Thyroid gland (tissue), 4 donors: Measurements from ENCODE around the gene C1orf50. TPM values are rescaled to one million over a fixed set of nuclear protein-coding genes. Genes with fewer than 3 reads are reported as not detected.

Source experiments
- DNase-seq, 2 donors: peaks; one replicate each; pipeline ENCODE4 v3.0.0-alpha.2; 2019
- H3K27ac ChIP-seq, 3 donors: fragments of 200-600 bp; sonication (generic); 1 replicate in 2 of 3; 2 replicates in 1 of 3; pipeline ENCODE4 v1.5.1; 2016 to 2019; ENCODE audit warnings: mild to moderate bottlenecking in 1 of 3, moderate library complexity in 1 of 3
- H3K27me3 ChIP-seq: fragments of 200-600 bp; sonication (generic); one replicate; pipeline ENCODE4 v1.5.1; 2019
- H3K36me3 ChIP-seq, 2 donors: fragments of 200-600 bp; sonication (generic); one replicate each; pipeline ENCODE4 v1.5.1; 2016 to 2019
- H3K4me1 ChIP-seq, 2 donors: fragments of 200-600 bp; sonication (generic); one replicate each; pipeline ENCODE4 v1.5.1; 2017 to 2019
- H3K4me3 ChIP-seq, 3 donors: fragments of 200-600 bp; sonication (generic); replicated peaks in 1 of 3; 1 replicate in 2 of 3; 2 replicates in 1 of 3; pipeline ENCODE4 v1.5.1; 2016; ENCODE audit warnings: mild to moderate bottlenecking in 1 of 3
- H3K9me3 ChIP-seq: fragments of 200-600 bp; sonication (generic); one replicate; pipeline ENCODE4 v1.5.1; 2017
- POLR2A ChIP-seq, 2 donors: fragments of 450-650 bp; IDR thresholded peaks; one replicate each; pipeline ENCODE4 v1.6.1; 2017; ENCODE audit warnings: antibody characterized with exemption in 2 of 2, mild to moderate bottlenecking in 2 of 2, moderate library complexity in 1 of 2
- WGBS, 2 donors: methylation state at CpG; one replicate each; pipeline ENCODE4 v1.1.5; 2017; 5-methylcytosine and 5-hydroxymethylcytosine counted together
- intact Hi-C: fragments of 100-400 bp; cut with DNase I; formaldehyde crosslinking; loops from one replicate; pipeline ENCODE4 v1.15.1; 2023
- total RNA-seq, 4 donors: library from RNA; depleted of rRNA; stranded (reverse); fragments of >200 nt; gene quantifications; one replicate each; pipeline ENCODE4 v1.2.3, GENCODE V29; 2016
- TF ChIP-seq, protein P1 (sequence below), 6 experiments: fragments of 200-600 bp in 3 of 6; fragments of 450-650 bp in 3 of 6; sonication (generic) in 3 of 6; IDR thresholded peaks; one replicate each; pipeline ENCODE4 v1.5.1; 2016 to 2019; ENCODE audit warnings: antibody characterized with exemption in 6 of 6, mild to moderate bottlenecking in 2 of 6, inconsistent platforms in 1 of 6, moderate library complexity in 1 of 6

Gene C1orf50
- total RNA-seq, 4 donors from 2014 or later: 4.2 to 7.2 (median 4.7) TPM

DNA sequence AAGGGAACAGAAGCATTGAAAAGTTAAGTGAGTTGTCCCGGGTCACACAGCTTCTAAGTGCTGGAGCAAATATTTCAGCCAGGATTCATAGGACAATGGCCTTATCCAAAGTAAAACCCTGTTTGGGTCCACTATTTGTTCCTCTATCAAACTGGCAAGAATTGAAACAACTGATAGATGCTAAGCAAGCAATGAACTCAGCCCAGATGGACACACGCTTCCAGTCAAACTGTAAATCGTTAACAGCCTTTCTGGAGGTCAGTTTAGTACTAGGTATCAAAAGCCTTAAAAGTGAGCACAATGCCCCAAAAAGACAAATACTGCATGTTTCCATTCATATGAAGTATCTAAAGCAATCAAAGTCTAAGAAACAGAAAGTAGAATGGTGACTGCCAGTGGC is 50.9 kb downstream of the C1orf50 start:
- Histone ChIP-seq H3K4me3 (peak overlapping the region in 1 of 3 donors; percentile 16), H3K27ac (no peak overlapping the region), H3K9me3 (no peaks in the 10 kb centered on the region), H3K27me3 (no peaks in the 10 kb centered on the region), H3K4me1 (peaks cover 14 to 16% of the 10 kb centered on the region in 2 donors), H3K36me3 (no peaks in the 10 kb centered on the region)
- TF ChIP-seq POLR2A (IDR thresholded peaks at IDR 0.05): no peak
- TF ChIP-seq, protein P1, sequence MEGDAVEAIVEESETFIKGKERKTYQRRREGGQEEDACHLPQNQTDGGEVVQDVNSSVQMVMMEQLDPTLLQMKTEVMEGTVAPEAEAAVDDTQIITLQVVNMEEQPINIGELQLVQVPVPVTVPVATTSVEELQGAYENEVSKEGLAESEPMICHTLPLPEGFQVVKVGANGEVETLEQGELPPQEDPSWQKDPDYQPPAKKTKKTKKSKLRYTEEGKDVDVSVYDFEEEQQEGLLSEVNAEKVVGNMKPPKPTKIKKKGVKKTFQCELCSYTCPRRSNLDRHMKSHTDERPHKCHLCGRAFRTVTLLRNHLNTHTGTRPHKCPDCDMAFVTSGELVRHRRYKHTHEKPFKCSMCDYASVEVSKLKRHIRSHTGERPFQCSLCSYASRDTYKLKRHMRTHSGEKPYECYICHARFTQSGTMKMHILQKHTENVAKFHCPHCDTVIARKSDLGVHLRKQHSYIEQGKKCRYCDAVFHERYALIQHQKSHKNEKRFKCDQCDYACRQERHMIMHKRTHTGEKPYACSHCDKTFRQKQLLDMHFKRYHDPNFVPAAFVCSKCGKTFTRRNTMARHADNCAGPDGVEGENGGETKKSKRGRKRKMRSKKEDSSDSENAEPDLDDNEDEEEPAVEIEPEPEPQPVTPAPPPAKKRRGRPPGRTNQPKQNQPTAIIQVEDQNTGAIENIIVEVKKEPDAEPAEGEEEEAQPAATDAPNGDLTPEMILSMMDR (IDR thresholded peaks at IDR 0.05): no peak
- WGBS, 2 donors: 93 to 97% methylated on average over 3 of the region's 3 CpGs
- intact Hi-C loops: loop anchor here (5.0 kb wide), 1 partner anchor 51 kb away; the partner anchor contains the start of genes C1orf50 and P3H1
- no peak for DNase-seq

DNA sequence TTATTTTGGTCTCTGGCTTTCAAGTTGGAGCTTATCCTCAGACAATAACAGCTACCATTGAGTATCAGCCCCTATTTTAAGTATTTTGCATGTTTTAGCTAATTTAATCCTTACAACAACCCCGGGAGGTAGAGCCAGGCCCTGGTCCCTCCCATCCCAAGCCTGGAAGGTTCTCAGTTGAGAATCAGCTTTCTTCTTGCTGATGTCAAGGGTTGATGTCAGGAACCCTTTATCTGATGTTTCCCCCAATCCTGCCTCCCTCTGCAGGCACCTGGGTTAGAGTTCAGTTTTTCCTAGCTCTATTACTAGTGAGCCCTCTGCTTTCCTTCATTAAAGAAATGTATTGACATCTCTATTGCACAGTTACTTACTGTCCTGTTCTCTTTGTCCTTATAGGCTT is 53.8 kb downstream of the C1orf50 start:
- H3K9me3 ChIP-seq: no peaks in the 10 kb centered on the region
- 66 to 72% methylated on average over 1 of the region's 1 CpG for WGBS, 2 donors
- H3K36me3 ChIP-seq: no peaks in the 10 kb centered on the region
- DNase-seq: no peak
- no peak for TF ChIP-seq POLR2A (IDR thresholded peaks at IDR 0.05)
- TF ChIP-seq, protein P1 (IDR thresholded peaks at IDR 0.05): no peak
- intact Hi-C loops: no loop called here
- H3K27ac ChIP-seq: no peak overlapping the region
- no peak overlapping the region for H3K4me3 ChIP-seq
- H3K4me1 ChIP-seq: peaks cover 17 to 18% of the 10 kb centered on the region in 2 donors
- no peaks in the 10 kb centered on the region for H3K27me3 ChIP-seq

DNA sequence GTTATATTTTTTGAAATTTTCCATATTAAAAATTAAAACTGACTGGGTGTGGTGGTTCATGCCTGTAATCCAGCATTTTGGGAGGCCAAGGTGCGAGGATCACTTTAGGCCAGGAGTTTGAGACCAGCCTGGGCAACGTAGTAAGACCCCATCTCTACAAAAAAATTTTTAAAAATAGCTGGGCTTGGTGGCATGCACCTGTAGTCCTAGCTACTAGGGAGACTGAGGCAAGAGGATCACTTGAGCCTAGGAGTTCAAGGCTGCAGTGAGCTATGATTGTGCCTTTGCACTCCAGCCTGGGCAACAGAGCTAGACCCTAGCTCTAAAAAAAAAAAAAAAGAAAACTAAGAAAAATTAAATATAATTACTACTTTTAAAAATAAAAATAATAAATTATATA is 54.6 kb downstream of the C1orf50 start:
- no peak for TF ChIP-seq POLR2A (IDR thresholded peaks at IDR 0.05)
- TF ChIP-seq, protein P1 (IDR thresholded peaks at IDR 0.05): no peak
- Histone ChIP-seq H3K36me3 (no peaks in the 10 kb centered on the region), H3K4me3 (no peak overlapping the region), H3K27me3 (no peaks in the 10 kb centered on the region), H3K9me3 (no peaks in the 10 kb centered on the region), H3K4me1 (peaks cover 11 to 18% of the 10 kb centered on the region in 2 donors), H3K27ac (no peak overlapping the region)
- intact Hi-C loops: no loop called here
- no peak for DNase-seq
- 96 to 98% methylated on average over 2 of the region's 2 CpGs for WGBS, 2 donors

DNA sequence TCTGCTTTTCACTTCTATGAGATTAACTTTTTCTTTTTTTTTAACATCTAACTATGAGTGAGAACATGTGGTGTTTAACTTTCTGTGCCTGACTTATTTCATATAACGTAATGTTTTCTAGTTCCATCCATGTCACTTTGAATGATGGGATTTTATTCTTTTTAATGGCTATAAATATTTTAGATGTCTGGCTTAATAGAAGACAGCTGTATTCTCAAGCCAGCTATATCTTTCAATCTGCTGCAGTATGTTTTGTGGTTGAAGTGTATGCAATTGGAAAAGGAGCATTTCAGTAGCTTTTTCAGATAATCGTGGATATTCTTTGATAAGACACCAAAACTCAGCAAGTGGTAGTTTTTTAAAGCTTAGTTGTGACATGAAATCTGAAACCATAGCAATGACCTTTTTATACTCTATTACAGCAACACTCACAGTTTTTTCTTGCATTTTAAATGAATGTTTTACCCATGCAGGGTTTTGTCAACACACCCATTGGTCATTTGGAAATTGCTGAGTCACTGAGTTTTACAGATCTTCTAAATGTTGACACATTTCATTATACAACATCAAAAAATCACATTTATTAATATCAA is 55.8 kb downstream of the C1orf50 start:
- no peaks in the 10 kb centered on the region for H3K9me3 ChIP-seq
- H3K27ac ChIP-seq: peak overlapping the region in 1 of 3 donors; percentile 6
- peaks cover 7 to 14% of the 10 kb centered on the region in 2 donors for H3K4me1 ChIP-seq
- no peak overlapping the region for H3K4me3 ChIP-seq
- DNase-seq: no peak
- intact Hi-C loops: no loop called here
- H3K36me3 ChIP-seq: no peaks in the 10 kb centered on the region
- 67 to 80% methylated on average over 2 of the region's 2 CpGs for WGBS, 2 donors
- H3K27me3 ChIP-seq: no peaks in the 10 kb centered on the region
- TF ChIP-seq, protein P1 (IDR thresholded peaks at IDR 0.05): no peak
- TF ChIP-seq POLR2A (IDR thresholded peaks at IDR 0.05): no peak

DNA sequence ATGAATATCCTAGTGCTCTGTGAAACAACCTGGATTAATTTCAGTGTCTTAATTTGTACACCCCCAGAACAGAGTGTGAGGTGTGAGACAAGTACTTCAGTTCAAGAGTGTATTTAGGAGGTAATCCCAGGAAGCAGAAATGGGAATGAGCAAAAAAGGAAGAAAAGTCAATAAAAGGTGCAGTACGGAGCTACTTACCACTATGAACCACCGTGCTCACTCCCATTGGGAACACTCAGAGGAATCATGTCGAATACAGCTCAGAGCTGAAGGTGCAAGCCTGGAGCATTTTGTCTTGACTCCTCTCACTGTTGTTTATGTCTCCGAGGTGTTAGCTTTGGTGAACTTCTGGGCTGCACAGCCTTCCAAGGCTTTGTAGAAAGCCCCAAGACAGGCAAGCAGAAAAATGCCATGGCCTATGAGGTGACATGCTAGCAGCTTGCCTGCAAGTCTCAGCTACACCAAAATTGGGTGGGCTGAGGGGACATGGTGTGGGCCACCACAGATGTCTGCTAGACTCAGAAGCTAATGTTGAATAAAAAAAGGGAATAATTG is 57.5 kb downstream of the C1orf50 start:
- H3K36me3 ChIP-seq: no peaks in the 10 kb centered on the region
- no peaks in the 10 kb centered on the region for H3K27me3 ChIP-seq
- TF ChIP-seq, protein P1 (IDR thresholded peaks at IDR 0.05): no peak
- no peak for TF ChIP-seq POLR2A (IDR thresholded peaks at IDR 0.05)
- WGBS, 2 donors: 93 to 98% methylated on average over 4 of the region's 4 CpGs
- intact Hi-C loops: no loop called here
- no peak for DNase-seq
- H3K27ac ChIP-seq: no peak overlapping the region
- H3K4me3 ChIP-seq: no peak overlapping the region
- H3K9me3 ChIP-seq: no peaks in the 10 kb centered on the region
- H3K4me1 ChIP-seq: peaks cover 5 to 11% of the 10 kb centered on the region in 2 donors
